ENCODE measurements around the gene EHMT1.

Gene EHMT1

DNA sequence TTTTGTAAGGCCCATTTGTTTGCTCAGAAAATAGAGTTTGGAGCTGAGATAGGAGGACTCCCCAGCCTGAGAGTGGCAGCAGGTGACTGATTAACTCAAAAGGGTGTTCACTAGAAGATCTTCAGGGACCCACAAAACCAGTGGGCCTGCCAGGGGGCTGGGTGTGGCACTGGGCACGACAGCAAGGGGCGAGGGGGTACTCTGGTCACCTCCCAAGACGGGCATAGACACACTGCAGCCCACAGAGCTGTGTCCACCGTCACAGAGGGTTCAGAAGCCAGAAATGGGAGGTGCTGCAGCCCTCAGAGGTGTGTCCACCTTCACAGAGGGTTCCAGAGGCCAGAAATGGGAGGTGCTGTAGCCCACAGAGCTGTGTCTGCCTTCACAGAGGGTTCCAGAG lies 183.2 kb downstream of the EHMT1 start:
- TF ChIP-seq SP1 (IDR thresholded peaks at IDR 0.05) (no peak), TARDBP (IDR thresholded peaks at IDR 0.05) (no peak), FOXM1 (IDR thresholded peaks at IDR 0.05; ENCODE audit: borderline replicate concordance) (no peak), NFRKB (IDR thresholded peaks at IDR 0.05) (no peak), L3MBTL2 (conservative IDR thresholded peaks at IDR 0.05) (no peak), CTBP1 (IDR thresholded peaks at IDR 0.05; ENCODE audit: borderline replicate concordance) (no peak), LEF1 (IDR thresholded peaks at IDR 0.05; ENCODE audit: borderline replicate concordance) (no peak), FOXA1 (IDR thresholded peaks at IDR 0.05) (no peak), SUZ12 (IDR thresholded peaks at IDR 0.05) (no peak), ELF4 (IDR thresholded peaks at IDR 0.05) (no peak), FOXK2 (IDR thresholded peaks at IDR 0.05) (no peak), HDGF (IDR thresholded peaks at IDR 0.05; ENCODE audit: borderline replicate concordance) (no peak), ARNT (IDR thresholded peaks at IDR 0.05) (no peak), ZNF384 (IDR thresholded peaks at IDR 0.05) (no peak), PKNOX1 (IDR thresholded peaks at IDR 0.05) (no peak), BHLHE40 (IDR thresholded peaks at IDR 0.05; ENCODE audit: borderline replicate concordance) (no peak)
- ChIA-PET CTCF (no interaction called here), POLR2A (no interaction called here)
- no peak for DNase-seq (ENCODE audit: extremely low spot score)

GRCh38 chr9:137802521-137803243 lies 183.9 kb downstream of the EHMT1 start:
- CTCF ChIA-PET: no interaction called here
- POLR2A ChIA-PET: no interaction called here
- DNase-seq (ENCODE audit: extremely low spot score): no peak
- TF ChIP-seq PKNOX1 (IDR thresholded peaks at IDR 0.05) (no peak), NFRKB (IDR thresholded peaks at IDR 0.05) (no peak), ELF4 (IDR thresholded peaks at IDR 0.05) (no peak), ARNT (IDR thresholded peaks at IDR 0.05) (no peak), HDGF (IDR thresholded peaks at IDR 0.05; ENCODE audit: borderline replicate concordance) (no peak), CTBP1 (IDR thresholded peaks at IDR 0.05; ENCODE audit: borderline replicate concordance) (no peak), TARDBP (IDR thresholded peaks at IDR 0.05) (no peak), FOXK2 (IDR thresholded peaks at IDR 0.05) (no peak), FOXA1 (IDR thresholded peaks at IDR 0.05) (no peak), SP1 (IDR thresholded peaks at IDR 0.05) (no peak), ZNF384 (IDR thresholded peaks at IDR 0.05) (no peak), FOXM1 (IDR thresholded peaks at IDR 0.05; ENCODE audit: borderline replicate concordance) (no peak), BHLHE40 (IDR thresholded peaks at IDR 0.05; ENCODE audit: borderline replicate concordance) (no peak), LEF1 (IDR thresholded peaks at IDR 0.05; ENCODE audit: borderline replicate concordance) (no peak), SUZ12 (IDR thresholded peaks at IDR 0.05) (no peak)

- POLR2A ChIA-PET: no interaction called here
- DNase-seq (ENCODE audit: extremely low spot score): no peak
- TF ChIP-seq FOXA1 (IDR thresholded peaks at IDR 0.05) (no peak), ARNT (IDR thresholded peaks at IDR 0.05) (no peak), NFRKB (IDR thresholded peaks at IDR 0.05) (no peak), FOXK2 (IDR thresholded peaks at IDR 0.05) (no peak), ZNF384 (IDR thresholded peaks at IDR 0.05) (no peak), PKNOX1 (IDR thresholded peaks at IDR 0.05) (peak; percentile 38; the same call in 1 of the 2 replicates), FOXM1 (IDR thresholded peaks at IDR 0.05; ENCODE audit: borderline replicate concordance) (no peak), TARDBP (IDR thresholded peaks at IDR 0.05) (no peak)
- CTCF ChIA-PET: no interaction called here
Observed at GRCh38 chr9:137804908-137805630, 186.3 kb downstream of the EHMT1 start.

DNA sequence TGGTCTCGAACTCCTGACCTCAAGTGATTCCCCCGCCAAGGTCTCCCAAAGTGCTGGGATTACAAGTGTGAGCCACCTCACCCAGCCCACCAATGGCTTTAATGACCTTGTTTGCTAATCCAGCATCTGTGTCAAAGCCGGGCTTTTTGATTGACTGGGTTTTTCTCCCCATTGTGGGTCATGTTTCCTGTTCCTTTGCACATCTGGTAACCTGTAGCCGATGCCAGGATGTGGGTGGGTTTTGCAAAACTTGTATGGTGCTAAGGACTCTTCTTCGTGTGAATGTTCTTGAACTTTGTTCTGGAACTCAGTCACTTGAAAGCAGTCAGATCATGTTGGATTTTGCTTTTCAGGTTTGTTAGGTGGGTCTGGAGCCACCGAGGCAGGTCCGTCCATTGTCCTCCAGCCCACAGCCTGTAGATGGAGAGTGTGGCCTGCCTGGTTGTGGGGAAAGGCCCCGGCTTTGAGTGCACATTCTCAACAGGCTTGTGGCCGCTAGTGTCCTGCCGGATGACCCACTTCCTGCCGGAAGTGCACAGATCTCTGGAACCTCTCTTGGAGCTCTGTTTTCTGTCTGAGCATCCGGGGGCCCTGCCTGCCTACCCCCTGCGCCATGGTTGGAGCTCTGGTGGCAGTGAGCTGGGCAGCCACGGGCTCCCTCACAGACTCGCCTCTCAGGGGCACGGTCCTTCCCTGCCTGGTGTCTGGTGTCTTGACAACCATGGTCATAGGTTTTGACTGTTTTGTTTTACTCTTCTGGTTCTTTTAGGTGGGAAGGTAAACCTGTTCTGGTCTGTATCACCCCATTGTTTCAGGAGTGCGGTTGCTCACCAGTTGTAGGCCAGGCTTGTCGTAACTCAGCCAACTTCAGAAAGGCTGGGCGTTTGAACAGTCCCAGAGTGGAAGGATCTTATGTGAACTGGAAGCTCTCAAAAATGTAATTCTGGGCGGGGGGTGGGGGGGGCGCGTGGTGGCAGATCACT lies 189.2 kb downstream of the EHMT1 start:
- TF ChIP-seq SUZ12 (IDR thresholded peaks at IDR 0.05) (no peak), HDGF (IDR thresholded peaks at IDR 0.05; ENCODE audit: borderline replicate concordance) (no peak), ARNT (IDR thresholded peaks at IDR 0.05) (no peak), TARDBP (IDR thresholded peaks at IDR 0.05) (no peak), SP1 (IDR thresholded peaks at IDR 0.05) (no peak), CTBP1 (IDR thresholded peaks at IDR 0.05; ENCODE audit: borderline replicate concordance) (no peak), FOXK2 (IDR thresholded peaks at IDR 0.05) (no peak), ZNF384 (IDR thresholded peaks at IDR 0.05) (no peak), PKNOX1 (IDR thresholded peaks at IDR 0.05) (no peak), FOXM1 (IDR thresholded peaks at IDR 0.05; ENCODE audit: borderline replicate concordance) (no peak)
- DNase-seq (ENCODE audit: extremely low spot score): no peak
- POLR2A ChIA-PET: no interaction called here
- CTCF ChIA-PET: no interaction called here

Data from HEK293T (cell line).